Measurements from ENCODE around the gene TEK. TPM values are rescaled to one million over a fixed set of nuclear protein-coding genes. Genes with fewer than 3 reads are reported as not detected.

The TEK gene
- total and polyA plus RNA-seq, 9 donors = 14.5 to 21.4 (median 18.9) TPM

Other genes with a start within 250 kb of the TEK start
- gene CAAP1, start 216.4 kb upstream of the TEK start, total RNA-seq = 18.5 TPM
- gene CAAP1, start 216.4 kb upstream of the TEK start, polyA plus RNA-seq (ENCODE audit: insufficient read depth in 1 of 8, insufficient read length in 8 of 8, low replicate concordance in 1 of 8) = 10 to 100 TPM; 16.2 to 18.9 (median 17.5) TPM
- gene PLAA, start 162.0 kb upstream of the TEK start, total RNA-seq = 16.8 TPM
- gene PLAA, start 162.0 kb upstream of the TEK start, polyA plus RNA-seq (ENCODE audit: insufficient read depth in 1 of 8, insufficient read length in 8 of 8, low replicate concordance in 1 of 8) = 10 to 100 TPM; 20.7 to 33.4 (median 29.7) TPM
- gene IFT74, start 152.8 kb upstream of the TEK start, total RNA-seq = 15.1 TPM
- gene IFT74, start 152.8 kb upstream of the TEK start, polyA plus RNA-seq (ENCODE audit: insufficient read depth in 1 of 8, insufficient read length in 8 of 8, low replicate concordance in 1 of 8) = 10 to 100 TPM; 12.6 to 15.0 (median 13.9) TPM
- not detected for gene LRRC19, start 103.6 kb upstream of the TEK start, total RNA-seq
- gene LRRC19, start 103.6 kb upstream of the TEK start, polyA plus RNA-seq (ENCODE audit: insufficient read depth in 1 of 8, insufficient read length in 8 of 8, low replicate concordance in 1 of 8) = 1 to 10 TPM in 1 of 8 donors, under 1 TPM in 7; 0.05 to 3.8 (median 0.11) TPM
- 0.13 TPM for gene EQTN, start 187.9 kb downstream of the TEK start, total RNA-seq
- under 1 TPM in 2 of 8 donors, not detected in 6; 0.15 to 0.30 TPM for gene EQTN, start 187.9 kb downstream of the TEK start, polyA plus RNA-seq (ENCODE audit: insufficient read depth in 1 of 8, insufficient read length in 8 of 8, low replicate concordance in 1 of 8)

Measured in muscle of leg (tissue), 9 donors.